Activated CD4-positive, alpha-beta T cell treated with anti-CD3 and anti-CD28 coated beads for 48 hours (primary cell): Measurements from ENCODE around the gene TARS3.
"Not testable (repeated sequence)": the region's sequence is repeated elsewhere in the genome, so short reads cannot be mapped to it uniquely, and the experiment has no call there.

Experiments
- DNase-seq: peaks from one replicate; pipeline ENCODE4 v3.0.0-alpha.2; 2020

Gene TARS3

GRCh38 chr15:101723874-101724674 lies at the start of gene TARS3:
TSS of gene TARS3 (minus strand) at chr15:101724473. CDS start at chr15:101724387, 86 bp downstream.
- DNase-seq = peak; percentile 95

GRCh38 chr15:101773496-101774100 lies 49.3 kb upstream of the TARS3 start:
- DNase-seq = peak; percentile 15

GRCh38 chr15:101772921-101773320 lies 48.6 kb upstream of the TARS3 start:
- no peak for DNase-seq

GRCh38 chr15:101767083-101767640 lies 42.9 kb upstream of the TARS3 start:
- DNase-seq = not testable (repeated sequence)

- no peak for DNase-seq
Measured at GRCh38 chr15:101765772-101766456, 41.6 kb upstream of the TARS3 start.

GRCh38 chr15:101765340-101765671 lies 41.0 kb upstream of the TARS3 start:
- not testable (repeated sequence) for DNase-seq

DNA sequence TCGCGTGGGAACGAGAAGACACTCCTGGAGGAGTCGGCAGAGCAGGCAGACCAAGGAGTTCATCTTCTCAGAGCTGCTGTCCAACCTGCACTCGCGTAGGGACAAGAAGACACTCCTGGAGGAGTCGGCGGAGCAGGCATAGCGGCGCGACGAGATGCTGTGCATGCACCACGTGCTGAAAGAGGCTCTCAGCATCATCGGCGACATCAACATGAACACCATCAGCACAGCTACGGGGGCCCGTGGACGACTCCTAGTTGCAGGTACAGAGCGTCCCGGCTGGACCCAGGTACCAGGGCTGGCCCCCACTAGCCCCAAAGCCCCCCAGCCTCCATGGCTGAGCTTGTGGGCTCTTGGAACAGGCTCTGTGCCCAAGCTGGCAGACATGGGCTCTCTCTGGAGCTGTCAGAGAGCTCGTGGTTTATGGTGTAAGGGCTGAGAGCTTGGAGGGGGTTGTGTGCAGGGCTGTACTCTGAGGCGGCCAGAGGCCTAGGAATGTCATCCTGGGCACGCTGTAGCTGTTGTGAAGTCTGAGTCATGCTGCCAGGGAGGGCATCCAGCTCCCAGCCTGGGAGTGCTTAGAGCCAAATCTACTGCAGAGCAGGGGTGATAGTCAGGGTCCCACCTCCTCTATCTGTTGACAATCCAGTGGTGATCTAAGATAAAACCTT lies 40.5 kb upstream of the TARS3 start:
- DNase-seq = not testable (repeated sequence)

GRCh38 chr15:101746716-101747082 lies 22.4 kb upstream of the TARS3 start:
- not testable (repeated sequence) for DNase-seq

DNA sequence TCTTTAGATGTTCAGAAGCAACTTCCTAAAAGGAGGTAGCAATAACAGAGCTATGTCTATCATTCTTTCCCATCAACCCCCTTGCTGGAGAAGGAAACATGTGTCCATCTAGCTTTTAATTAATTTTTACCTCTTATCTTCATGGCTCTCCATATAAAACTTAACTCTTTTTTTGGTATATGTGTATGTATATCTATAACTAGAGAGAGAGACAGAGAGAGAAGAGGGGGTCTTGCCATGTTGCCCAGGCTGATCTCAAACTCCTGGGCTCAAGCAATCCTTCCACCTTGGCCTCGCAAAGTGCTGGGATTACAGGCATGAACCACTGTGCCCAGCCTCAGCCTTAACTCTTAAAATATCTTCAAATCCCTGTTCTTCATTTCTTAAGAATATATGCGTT lies 10.6 kb upstream of the TARS3 start:
- DNase-seq = not testable (repeated sequence)

DNA sequence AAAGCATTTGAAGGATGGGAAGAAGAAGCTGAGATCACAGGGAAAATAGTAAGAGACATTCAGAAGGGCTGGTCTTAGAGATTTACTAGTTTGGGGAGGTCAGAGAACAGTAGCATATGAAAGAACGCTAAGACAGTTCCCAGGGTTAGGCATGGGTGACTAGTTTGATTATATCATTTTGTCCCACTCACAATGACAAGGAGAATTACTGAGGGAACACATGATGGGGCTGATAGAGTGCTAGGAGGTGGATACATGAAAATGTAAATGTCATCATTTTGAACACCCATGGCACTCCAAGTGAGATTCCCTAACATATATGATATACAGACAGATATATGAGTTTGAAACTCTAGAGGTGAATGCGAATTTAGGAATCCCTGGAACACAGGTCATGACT lies 9.3 kb upstream of the TARS3 start:
- no peak for DNase-seq

DNA sequence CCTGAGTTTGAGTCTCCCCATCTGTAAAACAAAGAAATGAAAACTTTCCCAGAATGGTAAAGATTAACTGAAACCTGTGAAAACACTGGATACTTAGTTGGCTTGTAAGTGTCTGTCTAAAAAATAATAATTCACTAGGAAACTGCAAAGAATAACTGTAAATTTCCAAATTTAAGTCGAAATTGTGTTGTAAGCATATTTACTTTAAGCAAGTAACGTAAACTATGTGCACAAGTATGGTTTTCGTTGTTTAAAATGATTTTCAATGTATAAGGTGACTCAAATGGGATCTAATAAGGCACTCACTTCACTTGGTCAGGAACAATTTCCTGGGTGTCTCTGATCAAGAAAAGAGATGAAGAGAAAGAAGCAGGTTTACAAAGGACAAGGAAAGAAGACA lies 8.5 kb upstream of the TARS3 start:
- DNase-seq = no peak

GRCh38 chr15:101731746-101732145 lies 7.5 kb upstream of the TARS3 start:
- DNase-seq = no peak

DNA sequence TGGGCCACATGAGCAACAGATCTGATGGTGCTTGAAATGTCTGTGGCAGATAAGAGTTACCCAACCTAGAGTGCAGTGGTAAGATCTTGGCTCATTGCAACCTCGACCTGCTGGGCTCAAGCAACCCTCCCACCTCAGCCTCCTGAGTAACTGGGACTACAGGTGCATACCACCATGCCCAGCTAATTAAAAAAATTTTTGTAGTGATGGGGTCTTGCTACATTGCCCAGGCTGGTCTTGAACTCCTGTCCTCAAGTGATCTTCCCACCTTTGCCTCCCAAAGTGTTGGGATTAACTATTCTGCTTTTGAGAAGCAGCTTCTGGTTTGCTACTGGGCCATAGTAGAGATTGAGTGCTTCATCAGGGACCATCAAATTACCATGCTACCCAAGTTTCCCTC lies 2.9 kb upstream of the TARS3 start:
- no peak for DNase-seq

- DNase-seq = no peak
Measured at GRCh38 chr15:101725073-101725472, 800 bp upstream of the TARS3 start.

- DNase-seq = no peak
Measured at GRCh38 chr15:101724675-101725005, 367 bp upstream of the TARS3 start.

DNA sequence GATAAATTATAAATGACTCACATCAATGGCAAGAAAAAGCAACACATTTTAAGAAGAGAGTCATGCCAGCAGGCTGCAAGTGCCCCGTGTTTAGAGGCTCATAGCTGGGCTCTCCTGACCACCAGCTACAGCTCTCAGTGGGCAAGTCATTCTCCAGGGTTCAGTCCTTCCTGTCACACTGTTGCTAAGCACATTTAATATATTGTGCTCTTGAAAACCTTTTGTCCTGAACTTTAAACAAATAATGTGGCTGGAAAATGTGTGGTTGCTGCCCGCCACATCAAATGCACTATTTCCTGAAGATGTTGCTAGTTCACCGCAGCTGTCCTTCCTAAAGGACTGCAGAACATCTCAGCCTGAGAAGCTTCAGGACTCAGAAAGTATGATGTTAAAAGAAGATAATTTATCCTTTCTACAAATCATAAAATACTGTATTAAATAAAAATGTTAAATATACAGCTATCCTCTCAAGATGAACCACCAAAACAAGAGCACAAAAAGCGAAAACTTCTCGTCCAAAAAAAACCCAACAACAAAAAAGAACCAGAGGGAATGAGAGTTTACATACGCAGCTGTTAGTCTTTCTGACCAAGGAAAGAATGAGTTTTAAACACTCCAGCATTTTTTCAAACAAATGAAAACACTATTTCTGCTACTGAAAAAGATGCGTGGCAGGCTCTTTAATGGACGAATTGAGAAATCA lies 951 bp downstream of the TARS3 start:
- DNase-seq = peak; percentile 46

GRCh38 chr15:101718896-101719295 lies 5.4 kb downstream of the TARS3 start:
- no peak for DNase-seq

DNA sequence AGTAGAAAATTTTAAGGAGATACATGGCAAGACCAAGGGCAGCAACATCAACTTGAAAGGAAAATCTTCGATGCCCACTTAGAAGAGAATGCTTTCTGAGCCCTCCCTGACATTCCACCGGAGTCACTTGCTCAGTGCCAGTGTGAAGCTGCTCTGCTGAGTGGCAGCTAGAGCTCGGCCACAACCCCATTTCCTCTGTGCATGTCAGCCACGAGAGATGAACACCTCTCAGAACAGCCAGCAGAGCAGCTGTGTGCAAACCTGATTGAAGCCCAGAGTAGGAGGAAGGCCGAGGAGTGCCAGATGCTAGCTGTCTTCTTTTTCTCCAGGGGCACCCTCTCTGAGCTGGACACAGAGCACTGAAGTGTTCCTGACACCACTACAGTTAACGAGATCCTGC lies 12.2 kb downstream of the TARS3 start:
- no peak for DNase-seq

DNA sequence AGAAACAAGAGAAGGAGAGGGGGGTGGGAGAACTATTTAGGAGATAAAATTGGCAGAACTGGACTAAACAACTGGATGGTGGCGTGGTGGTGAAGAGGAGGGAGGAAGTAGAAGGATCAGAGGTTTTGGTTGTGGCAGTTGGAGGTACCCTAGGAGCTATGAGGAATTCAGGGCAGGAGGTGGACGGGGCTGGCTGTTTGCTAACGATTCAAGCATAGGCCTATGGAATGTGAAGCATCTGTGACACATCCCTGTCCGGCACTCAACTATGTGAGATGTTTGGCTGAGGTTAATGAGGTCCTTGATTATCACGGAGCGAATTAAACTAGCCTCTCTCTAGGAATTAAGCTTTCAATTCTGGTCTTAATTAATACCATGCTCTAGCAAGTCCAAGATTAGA lies 13.5 kb downstream of the TARS3 start:
- DNase-seq = no peak

DNA sequence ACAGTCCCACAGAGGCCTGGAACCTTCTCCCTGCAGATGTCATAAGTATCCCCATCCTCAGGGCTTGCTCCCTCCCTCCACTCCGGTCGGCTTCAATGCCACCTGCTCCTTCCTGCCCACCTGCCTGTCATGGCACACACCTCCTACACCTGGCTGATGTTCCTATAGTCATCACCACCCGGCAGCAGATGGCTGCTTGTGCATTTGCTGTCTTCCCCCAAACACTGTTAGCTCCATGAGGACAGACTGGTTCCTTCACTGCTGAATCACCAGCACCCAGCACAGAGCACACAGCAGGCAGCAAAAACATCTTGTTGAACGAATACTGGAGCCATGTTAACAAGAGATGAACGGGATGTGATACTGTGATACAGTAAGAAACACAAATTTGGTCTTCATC lies 14.8 kb downstream of the TARS3 start:
- DNase-seq = no peak

DNA sequence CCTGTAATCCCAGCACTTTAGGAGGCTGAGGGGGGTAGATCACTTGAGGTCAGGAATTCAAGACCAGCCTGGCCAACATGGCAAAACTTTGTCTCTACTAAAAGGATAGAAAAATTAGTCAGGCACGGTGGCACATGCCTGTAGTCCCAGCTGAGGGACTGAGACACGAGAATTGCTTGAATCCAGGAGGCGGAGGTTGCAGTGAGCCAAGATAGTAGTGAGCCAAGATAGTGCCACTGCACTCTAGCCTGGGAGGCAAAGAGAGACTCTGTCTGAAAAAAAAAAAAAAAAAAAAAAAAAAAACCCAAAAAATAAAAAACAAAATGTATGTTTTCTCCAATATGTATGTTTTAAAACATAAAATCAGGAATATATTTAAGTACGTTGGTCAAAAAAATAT lies 16.3 kb downstream of the TARS3 start:
- DNase-seq = no peak

GRCh38 chr15:101702077-101702476 lies 22.2 kb downstream of the TARS3 start:
- DNase-seq = no peak

DNA sequence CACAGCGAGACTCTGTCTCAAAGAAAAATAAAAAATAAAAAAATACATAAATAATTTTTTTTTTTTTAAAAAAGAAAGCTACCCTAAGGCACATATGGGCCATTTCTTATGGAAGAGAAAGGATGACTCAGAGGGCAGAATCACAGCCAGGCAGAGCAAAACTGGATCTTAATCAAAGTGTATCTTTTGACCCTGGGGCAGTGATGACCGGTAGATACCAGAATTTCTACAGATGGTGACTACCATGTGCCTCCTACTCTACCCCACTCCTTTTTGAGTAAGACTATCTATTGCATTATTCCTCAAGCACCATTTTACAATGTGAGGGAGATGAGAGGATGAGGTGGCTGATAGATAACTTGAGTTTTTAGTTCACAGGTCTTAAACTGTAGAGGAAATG lies 26.0 kb downstream of the TARS3 start:
- DNase-seq = no peak
